ENCODE measurements around the gene MMP25. TPM values are rescaled to one million over a fixed set of nuclear protein-coding genes. Genes with fewer than 3 reads are reported as not detected.
A peak's percentile ranks its signal among the peaks of the same experiment; 100 is the strongest.

The MMP25 gene
- total and polyA plus RNA-seq, 9 of the 15 experiments (the other 6 are each of a cell fraction or from before 2014, with no cell fraction given): 0.03 to 0.04 TPM; not detected in 7

DNA sequence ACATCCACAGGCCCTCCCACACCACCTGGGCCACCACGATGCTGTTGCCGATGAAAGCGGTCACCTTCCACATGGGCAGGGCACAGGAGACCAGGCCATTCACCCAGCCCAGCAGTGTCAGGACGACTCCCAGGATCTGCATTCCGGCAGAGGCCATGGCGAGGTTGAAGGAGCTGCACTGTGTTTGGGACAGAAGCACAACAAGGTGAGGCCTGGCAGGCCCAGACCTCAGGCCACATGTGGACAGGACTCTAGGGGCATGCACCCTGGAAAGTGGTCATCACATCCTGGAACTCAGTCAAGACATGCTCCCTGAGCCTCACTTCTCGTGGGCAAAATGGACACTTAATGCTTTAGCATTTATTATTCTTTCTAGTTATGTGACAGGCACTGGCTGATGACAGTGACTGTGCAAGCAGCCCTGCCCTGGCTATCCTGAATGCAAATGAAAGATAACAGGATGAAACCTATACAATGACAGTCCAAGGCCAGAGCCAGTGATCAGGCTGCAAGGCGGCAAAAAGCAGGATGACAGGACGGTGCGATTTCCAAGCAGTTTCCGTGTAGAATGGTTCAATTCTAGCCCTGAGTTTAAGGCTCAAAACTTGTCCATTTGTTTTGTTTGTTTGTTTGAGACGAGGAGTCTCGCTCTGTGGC is 30.4 kb upstream of the MMP25 start (continued):
- TF ChIP-seq, protein P1, sequence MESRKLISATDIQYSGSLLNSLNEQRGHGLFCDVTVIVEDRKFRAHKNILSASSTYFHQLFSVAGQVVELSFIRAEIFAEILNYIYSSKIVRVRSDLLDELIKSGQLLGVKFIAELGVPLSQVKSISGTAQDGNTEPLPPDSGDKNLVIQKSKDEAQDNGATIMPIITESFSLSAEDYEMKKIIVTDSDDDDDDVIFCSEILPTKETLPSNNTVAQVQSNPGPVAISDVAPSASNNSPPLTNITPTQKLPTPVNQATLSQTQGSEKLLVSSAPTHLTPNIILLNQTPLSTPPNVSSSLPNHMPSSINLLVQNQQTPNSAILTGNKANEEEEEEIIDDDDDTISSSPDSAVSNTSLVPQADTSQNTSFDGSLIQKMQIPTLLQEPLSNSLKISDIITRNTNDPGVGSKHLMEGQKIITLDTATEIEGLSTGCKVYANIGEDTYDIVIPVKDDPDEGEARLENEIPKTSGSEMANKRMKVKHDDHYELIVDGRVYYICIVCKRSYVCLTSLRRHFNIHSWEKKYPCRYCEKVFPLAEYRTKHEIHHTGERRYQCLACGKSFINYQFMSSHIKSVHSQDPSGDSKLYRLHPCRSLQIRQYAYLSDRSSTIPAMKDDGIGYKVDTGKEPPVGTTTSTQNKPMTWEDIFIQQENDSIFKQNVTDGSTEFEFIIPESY (CRISPR knock-in tag; IDR thresholded peaks at IDR 0.05): 0 out of 2 replicates have a peak, but pooled peaks have one; percentile 11
- TF ChIP-seq, protein P2, sequence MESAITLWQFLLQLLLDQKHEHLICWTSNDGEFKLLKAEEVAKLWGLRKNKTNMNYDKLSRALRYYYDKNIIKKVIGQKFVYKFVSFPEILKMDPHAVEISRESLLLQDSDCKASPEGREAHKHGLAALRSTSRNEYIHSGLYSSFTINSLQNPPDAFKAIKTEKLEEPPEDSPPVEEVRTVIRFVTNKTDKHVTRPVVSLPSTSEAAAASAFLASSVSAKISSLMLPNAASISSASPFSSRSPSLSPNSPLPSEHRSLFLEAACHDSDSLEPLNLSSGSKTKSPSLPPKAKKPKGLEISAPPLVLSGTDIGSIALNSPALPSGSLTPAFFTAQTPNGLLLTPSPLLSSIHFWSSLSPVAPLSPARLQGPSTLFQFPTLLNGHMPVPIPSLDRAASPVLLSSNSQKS (CRISPR knock-in tag; IDR thresholded peaks at IDR 0.05): no peak
- TF ChIP-seq AFF4 (CRISPR knock-in tag; IDR thresholded peaks at IDR 0.05) (no peak), MYNN (IDR thresholded peaks at IDR 0.05) (no peak), MYNN (CRISPR knock-in tag; IDR thresholded peaks at IDR 0.05) (no peak), SUPT5H (IDR thresholded peaks at IDR 0.05) (no peak), SMAD3 (CRISPR knock-in tag; conservative IDR thresholded peaks at IDR 0.05) (no peak), ZBTB2 (IDR thresholded peaks at IDR 0.05) (no peak), MTA1 (IDR thresholded peaks at IDR 0.05; ENCODE audit: borderline replicate concordance) (no peak), CBFB (CRISPR knock-in tag; IDR thresholded peaks at IDR 0.05) (no peak), MNT (conservative IDR thresholded peaks at IDR 0.05) (no peak), RCOR1 (IDR thresholded peaks at IDR 0.05; ENCODE audit: borderline replicate concordance in 1 of 2, low read depth in 2 of 2, low read length in 2 of 2) (peak in 1 of 2 experiments; percentile 41; a peak in 1 of 4 replicates), CC2D1A (IDR thresholded peaks at IDR 0.05) (no peak), ZNF780A (CRISPR knock-in tag; IDR thresholded peaks at IDR 0.05) (no peak), ZNF23 (CRISPR knock-in tag; IDR thresholded peaks at IDR 0.05) (no peak), KDM1A (IDR thresholded peaks at IDR 0.05) (peak in 1 of 2 experiments; percentile 25; a peak in 1 of 4 replicates), RFX5 (IDR thresholded peaks at IDR 0.05; ENCODE audit: low read depth, low read length) (no peak), CBX1 (IDR thresholded peaks at IDR 0.05; ENCODE audit: low read depth) (no peak), MED1 (CRISPR knock-in tag; IDR thresholded peaks at IDR 0.05; ENCODE audit: borderline replicate concordance) (no peak)

All from K562 (cell line).